ENCODE data around the gene LCAT.
A peak's percentile ranks its signal among the peaks of the same experiment; 100 is the strongest.
"Not testable (repeated sequence)": the region's sequence is repeated elsewhere in the genome, so short reads cannot be mapped to it uniquely, and the experiment has no call there.

The LCAT gene

DNA sequence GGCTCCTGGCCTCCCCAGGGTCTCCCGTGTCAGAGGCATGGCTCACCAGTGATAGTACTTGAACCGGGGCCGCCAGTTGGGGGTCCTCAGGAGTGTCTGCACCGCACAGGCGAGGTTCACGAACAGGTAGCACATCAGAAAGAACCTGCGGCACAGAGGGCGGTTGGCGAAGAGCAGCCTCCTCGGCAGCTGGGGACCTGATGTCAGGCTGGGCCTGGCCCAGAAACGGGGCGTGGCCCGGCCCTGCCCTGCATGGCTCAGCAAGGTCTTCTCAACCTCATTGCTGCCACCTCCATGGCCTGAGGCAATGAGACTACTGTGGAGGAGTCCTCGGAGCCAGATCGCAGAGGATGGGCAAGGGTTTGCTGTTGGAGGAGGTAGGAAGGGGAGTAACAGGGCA is 4.1 kb upstream of the LCAT start:
- DNase-seq (ENCODE audit: low read depth in 1 of 2, low spot score in 1 of 2): no peak

DNA sequence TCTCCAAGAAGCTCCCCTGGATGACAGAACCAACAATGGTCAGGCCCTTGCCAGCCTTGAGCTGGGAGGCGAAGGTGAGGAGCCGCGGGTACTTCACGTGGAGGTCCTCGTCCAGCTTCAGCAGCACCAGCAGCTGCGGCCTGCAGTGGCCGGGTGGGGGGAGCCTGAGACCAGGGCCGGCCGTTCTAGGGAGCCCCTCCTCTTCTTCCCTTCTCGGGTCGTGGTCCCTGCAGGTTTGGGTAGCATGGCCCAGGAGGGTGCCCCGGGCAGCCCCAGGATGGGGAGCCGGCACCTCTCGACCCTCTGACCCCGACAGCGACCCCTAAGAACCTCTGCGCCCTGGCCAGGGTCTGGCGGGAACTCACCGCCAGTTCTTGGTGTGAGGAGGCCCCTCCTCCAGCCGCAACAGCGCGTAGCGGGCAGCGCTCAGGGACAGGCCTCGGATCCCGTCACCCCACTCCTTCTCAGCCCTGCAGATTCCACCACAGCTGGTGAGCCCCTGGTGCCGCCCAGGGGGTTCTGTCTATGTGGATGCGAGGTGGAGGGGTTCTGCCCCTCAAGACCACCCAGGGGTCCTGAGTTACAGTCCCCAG is 3.1 kb upstream of the LCAT start:
- DNase-seq (ENCODE audit: low read depth in 1 of 2, low spot score in 1 of 2): no peak

DNA sequence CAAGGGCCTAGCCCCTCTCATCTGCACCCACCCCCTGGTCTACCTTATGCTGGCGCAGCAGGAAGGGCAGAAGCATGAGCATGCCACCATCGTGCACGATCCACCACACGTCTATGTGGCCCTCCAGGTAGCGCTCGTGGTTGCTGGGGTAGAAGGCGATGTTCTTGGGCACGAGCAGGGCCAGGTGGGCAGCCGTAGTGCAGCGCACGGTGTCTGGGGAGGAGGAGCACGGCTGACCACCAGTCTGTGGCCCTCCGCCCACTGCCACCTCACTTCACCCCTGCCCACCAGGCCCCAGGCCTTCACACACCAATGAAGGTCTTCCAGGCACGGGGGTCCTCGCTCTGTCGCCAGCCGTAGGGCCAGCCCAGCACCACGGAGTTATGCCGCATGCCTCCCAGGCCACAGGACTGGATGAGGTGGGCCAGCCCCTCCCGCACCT is 2.2 kb upstream of the LCAT start:
- no peak for DNase-seq (ENCODE audit: low read depth in 1 of 2, low spot score in 1 of 2)

DNA sequence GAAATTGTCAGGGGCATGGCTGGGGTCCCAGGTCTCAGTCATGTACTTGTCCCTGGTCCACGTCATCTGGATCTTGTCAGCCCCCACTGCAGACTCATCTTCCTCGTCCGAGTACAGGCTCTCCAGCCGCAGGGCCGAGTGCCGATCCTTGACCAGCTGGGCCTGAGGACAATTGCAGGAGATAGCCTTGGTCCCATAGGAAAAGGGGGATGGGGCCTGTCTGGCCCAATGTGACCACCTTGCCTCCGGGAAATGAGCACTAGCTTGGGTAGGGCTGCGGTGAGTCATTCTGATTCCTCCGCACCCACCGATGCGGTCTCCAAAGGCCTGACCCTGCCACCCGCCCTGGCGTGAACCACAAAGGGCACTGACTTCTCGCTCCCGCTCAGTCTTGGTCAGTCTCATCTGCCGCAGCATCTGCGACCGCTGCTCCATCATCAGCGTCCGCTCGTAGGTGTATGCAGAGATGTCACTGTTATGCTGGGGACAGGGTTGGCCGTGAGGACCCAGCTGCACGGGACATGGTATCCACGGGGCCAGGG is 1.5 kb upstream of the LCAT start:
- DNase-seq (ENCODE audit: low read depth in 1 of 2, low spot score in 1 of 2): no peak

DNA sequence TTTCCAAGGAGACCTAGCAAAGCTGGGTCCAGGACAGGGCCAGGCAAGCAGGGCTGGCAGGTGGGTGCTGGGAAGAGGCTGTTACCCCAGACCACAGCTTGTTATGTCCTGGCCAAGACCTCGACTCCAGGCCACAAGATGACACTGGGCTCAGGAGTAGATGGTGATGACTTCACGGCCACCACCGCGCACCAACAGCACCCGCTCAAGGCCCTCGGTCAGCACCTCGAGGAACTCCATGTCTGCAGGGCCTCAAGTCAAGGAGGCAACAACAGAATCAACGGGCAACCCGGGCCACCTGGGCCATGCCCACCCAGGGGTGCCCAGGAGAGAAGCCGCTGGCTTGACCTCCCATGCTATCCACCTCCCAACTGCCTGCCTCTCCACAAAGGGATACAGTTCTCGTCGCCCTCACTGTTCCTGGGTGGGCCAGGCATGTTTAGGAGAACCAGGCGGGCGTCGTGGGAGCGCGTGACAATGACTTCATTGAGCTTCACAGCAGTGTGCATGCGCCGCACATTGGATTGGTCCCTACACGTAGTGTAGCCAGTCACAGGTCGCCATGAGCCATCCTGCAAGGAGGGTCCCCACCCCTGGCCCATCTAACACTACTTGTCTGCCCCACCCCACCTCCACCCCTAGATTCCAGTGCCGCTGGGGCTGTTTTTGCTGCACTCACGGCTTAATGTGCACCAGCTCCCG is 921 bp upstream of the LCAT start:
- no peak for DNase-seq (ENCODE audit: low read depth in 1 of 2, low spot score in 1 of 2)

DNA sequence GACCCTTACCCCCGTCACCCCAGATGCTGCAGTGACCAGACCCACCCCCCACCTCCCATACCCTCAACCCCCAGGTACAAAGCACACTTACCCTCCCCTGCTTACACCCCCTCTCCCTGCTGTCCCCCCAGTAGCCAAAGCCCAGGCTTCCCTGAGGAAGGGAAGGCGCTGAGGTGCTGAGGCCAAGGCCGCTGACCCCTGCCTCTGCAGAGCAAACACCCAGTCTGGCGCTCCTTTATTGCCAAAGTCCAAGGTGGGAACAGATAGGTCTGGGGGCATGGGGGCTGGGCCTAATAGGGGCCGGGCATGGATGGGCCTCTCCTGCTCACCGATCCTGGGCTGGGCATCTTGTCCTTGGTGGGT is 683 bp downstream of the LCAT start:
- no peak for DNase-seq (ENCODE audit: low read depth in 1 of 2, low spot score in 1 of 2)

DNA sequence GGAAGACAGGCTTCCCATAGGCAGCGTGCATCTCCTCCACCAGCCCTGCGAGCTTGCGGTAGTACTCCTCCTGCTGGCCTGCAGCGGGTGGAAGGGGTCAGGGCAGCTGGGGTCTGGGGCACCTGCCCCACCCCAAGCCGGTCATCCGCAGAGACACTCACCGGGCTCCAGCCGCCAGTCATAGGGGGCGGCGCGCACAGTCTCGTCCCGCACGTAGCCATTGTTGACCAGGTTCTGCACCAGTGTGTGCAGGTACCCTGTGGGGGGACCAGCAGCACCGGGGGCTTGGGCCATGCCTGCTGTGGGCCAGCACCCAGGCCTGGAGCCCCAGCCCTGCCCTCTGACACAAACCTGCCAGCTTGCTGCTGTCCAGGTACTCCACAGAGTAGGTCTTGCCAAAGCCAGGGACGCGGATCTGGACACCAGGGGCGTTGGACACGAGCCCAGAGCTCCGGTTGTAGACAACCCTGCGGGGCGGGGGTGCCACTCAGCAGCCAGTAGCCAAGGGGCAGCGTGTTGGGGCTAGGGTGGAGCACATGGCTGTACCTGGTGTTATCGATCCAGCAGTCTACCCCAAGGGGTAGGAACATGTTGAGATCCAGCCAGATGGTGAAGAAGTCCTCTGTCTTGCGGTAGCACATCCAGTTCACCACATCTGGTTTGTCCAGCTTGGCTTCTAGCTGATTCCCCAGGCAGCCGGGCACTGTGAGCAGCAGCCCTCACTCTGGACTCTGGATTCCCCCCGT is 1.2 kb downstream of the LCAT start:
- no peak for DNase-seq (ENCODE audit: low read depth in 1 of 2, low spot score in 1 of 2)

DNA sequence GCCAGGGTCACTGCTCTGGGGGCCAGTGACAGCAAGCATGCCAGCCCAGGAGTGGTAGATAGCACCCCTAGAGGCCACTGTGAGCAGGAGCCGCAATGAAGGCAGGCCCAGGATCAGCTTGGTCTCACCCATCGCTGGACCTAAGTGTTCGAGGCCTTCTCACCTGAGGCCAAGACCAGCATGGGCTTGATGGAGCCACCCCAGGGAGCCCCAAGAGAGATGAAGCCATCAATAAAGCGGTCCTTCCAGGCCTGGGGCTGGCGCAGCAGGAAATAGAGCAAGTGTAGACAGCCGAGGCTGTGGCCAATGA is 1.8 kb downstream of the LCAT start:
- no peak for DNase-seq (ENCODE audit: low read depth in 1 of 2, low spot score in 1 of 2)

DNA sequence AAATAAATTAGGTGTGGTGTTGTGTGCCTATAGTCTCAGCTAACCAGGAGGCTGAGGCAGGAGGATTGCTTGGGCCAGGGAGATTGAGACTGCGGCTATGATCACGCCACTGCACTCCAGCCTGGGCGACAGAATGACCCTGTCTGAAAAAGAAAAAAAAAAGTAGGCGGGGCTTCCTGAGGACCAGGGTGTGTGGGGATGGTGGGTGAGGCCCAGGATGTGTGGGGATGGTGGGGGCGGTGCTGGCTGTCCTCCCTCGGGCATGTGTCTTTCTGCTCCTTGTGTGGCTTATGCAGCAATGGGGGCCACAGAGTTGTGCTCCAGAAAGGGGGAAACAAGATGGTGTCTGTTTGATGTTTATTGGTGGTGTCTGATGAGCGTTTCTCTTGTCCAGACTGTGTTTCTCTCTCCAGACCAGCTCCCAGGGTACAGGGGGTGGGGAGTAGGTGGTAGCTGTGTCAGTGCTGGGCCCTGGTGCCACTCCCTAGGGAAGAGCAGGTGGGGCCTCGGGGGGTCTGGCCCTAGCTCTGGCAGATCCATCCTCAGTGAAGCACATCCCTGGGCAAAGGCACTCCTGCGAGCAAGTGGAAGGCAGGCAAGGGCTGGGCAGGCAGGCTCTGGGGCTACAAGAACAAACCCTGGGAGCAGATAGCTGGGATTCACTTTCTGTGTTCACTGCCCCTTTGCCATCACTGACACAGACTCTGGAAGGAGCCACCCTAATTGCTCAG is 2.3 kb downstream of the LCAT start:
- no peak for DNase-seq (ENCODE audit: low read depth in 1 of 2, low spot score in 1 of 2)

DNA sequence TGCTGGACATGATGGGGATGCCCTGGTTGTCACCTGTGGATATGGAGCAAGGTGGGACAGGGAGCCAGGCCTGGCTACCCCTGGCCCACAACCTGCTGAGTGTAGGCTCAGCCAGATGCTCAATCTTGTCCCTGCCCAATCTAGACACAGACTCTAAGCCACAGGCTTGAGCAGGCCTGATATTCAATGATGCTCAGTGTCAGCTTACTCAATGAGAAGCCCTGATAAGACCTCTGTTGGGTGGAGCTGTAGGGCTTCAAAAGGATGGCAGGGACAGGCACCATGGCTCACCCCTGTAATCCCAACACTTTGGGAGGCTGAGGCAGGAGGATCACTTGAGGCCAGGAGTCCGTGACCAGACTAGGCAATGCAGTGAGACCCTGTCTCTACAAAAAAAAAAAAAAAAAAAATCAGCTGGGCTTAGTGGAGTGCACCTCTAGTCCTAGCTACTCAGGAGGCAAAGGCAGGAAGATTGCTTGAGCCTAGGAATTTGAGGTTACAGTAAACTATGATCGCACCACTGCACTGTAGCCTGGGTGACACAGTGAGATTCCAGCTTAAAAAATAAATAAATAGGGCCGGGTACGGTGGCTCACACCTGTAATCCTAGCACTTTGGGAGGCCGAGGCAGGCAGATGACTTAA is 3.4 kb downstream of the LCAT start:
- no peak for DNase-seq (ENCODE audit: low read depth in 1 of 2, low spot score in 1 of 2)

DNA sequence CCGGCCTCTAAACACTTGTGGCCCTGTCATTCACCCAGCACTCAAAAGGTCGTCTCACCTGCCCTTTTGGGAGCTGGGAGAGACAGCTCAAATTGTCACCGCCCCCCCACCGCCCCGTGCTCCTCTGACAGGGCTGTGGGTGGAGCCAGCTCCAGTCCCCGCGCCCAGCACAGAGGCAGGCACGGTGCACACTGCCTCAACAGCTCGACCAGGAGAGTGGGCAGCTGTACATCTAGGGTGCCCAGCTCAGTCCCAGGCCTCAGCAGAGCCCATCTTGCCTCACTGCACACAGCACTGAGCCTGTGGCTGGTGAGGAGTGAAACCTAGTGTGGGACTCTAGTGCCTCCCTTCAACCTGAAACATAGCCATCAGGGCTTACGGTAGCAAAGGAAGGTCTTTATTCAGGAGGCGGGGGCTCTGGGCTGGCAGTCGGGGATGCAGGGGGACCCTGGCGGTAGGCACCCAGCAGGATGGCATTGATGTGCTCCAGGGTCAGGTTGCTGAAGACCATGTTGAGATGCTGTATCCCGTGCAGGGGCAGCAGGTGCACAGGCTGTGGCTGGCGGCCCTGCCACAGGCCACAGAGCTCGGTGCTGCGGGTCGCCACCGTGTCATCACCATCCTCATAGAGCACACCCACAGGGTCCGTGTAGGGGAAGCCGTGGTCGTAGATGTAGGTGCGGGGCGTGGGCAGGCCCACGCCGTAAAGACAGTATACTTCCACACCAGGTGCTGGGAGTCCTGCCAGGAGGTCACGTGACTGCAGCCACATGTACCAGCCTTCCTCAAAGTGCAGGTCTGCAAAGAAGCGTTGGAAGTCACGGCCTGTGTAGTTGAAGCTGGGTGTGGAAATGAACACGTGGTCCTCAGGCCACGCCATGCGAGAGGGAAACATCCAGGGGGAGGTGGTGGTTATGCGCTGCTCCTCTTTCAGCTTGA is 4.1 kb downstream of the LCAT start:
- peak in 1 of 2 donors; percentile 40 for DNase-seq (ENCODE audit: low read depth in 1 of 2, low spot score in 1 of 2)

DNA sequence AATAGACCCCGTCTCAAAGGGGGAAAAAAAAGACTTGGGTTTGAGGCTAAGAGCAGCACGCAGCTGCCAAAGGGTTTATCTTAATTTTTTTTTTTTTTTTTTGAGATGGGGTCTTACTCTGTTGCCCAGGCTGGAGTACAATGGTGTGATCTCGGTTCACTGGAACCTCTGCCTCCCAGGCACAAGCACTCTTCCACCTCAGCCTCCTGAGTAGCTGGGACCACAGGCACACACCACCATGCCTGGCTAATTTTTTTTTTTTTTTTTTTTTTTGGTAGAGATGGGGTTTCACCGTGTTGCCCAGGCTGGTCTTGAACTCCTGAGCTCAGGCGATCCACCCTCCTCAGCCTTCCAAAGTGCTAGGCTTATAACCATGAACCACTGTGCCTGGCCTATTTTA is 6.2 kb downstream of the LCAT start:
- DNase-seq (ENCODE audit: low read depth in 1 of 2, low spot score in 1 of 2): not testable (repeated sequence)

DNA sequence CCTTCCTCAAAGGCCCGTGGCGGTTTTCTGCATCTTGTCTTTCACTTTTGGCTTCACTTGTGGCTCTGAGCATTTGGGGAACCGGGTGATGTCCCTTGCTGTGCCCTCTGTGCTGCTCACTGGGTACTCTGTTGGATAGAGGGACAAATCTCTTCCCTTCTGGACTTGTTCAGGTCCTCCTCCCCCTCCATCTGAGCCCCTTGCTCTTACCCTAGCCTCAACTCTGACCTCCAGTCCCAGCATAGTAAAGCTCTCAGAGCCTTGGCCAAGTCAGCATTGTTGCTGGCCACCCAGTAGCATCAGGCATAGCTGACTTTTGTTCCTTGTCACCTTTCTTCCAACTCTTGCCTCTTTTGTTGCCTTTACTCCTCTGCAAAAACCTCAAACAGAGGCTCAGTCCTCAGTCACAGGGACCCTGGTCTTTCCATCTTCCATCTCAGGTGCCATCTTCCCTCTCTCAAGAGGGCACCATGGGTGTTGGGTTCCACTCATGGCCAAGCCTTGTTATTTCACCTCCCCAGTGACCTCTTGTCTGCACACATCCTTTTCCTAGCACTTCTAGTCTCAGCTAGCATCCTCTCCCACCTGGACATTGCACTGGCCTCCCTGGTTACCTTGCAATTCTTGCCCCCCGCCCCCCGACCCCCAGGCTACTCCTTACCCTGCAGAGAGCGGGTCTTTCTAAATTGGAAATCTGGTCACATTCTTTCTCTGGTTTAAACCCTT is 6.9 kb downstream of the LCAT start:
- DNase-seq (ENCODE audit: low read depth in 1 of 2, low spot score in 1 of 2): peak in 1 of 2 donors; percentile 78

DNA sequence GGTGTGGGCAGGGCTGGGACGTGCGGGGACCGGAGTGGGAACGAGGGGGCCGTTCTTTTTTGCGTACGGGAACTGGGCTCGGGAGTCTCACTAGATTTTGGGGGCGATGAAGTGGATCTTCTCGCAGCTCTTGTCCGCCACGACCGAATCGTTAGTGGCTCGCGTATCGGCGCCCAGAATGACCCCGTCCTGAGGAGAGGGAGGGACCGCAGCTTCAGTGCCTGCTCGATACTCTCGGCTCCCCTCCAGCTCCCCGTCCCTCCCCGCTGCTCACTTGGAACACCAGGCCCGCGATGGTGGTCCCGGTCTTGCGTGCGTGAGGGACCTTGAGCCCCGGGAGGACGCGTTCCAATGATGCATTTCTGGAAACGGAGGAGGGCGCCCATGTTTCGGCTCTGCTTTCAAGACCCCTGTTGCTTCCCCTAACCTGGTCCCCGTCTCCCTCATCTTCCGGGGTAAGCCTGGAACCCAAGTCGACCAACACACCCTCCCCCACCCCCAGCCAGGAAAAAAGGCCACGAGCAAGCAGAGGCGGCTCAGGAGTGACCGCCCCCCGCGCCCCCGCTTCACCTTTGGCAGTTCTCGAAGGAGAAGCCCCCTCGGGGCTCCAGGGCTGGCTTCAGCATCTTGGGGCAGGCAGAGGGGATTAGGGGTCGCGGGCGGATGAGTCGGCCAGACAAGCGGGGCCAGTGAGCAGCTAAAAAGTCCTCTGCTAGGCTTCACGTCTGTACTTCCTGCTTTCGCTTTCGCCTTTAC is 7.6 kb downstream of the LCAT start, which contains the start of gene PSMB10:
Gene PSMB10, minus strand, starts transcription at position 727 of the 756 bp plus-strand sequence. Its CDS starts 101 bp downstream, at position 626.
- peak; percentile 49 to 53 for DNase-seq (ENCODE audit: low read depth in 1 of 2, low spot score in 1 of 2)

DNA sequence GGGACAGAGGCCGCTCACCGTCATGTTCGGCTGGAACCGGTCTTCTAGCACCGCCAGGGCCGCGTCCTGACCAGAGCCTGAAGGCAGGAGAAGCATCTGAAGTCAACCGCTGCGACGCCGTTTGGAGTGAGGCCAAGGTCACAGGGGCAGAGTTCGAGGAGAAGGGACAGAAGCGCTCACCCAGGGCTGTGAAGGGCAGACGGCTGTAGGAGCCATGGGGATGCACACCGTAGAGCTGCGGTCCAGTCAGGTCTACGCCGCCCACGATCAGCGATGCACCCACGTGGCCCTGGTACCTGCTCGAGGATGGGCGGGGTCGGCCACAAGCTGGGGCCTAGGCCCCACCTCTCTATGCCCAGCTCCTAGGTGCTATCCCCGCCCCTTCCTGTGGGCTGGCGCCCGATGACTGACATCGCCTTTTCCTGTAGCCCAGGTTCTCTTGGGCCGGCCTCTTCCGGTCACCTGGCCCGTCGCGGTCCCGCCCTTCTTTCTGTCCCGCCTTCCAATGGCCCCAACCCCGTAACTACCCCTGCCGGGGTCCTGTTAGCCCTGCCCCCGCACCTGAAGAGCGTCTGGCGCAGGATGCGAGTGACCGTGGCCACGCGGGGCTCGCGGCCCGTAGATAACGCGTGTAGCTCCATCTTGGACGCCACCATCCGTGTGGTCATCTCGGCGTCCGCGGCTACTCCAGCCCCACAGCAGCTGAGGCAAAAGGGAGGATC is 8.4 kb downstream of the LCAT start:
- DNase-seq (ENCODE audit: low read depth in 1 of 2, low spot score in 1 of 2): peak; percentile 76 to 92

DNA sequence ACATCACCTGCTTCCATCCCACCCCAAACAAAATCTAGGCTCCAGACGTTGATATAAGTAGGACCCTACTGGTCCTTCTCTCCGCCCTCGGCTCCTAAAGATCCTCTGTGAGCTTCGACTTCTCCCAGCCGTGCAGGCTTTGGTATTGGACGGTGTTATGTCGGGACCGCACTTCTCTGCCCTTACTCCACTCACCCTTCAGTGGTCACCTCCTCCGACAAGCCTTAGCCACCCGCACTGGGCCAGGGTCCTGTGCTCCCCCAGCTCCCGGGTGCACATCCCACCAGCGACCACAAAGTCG is 8.9 kb downstream of the LCAT start:
- DNase-seq (ENCODE audit: low read depth in 1 of 2, low spot score in 1 of 2): no peak

DNA sequence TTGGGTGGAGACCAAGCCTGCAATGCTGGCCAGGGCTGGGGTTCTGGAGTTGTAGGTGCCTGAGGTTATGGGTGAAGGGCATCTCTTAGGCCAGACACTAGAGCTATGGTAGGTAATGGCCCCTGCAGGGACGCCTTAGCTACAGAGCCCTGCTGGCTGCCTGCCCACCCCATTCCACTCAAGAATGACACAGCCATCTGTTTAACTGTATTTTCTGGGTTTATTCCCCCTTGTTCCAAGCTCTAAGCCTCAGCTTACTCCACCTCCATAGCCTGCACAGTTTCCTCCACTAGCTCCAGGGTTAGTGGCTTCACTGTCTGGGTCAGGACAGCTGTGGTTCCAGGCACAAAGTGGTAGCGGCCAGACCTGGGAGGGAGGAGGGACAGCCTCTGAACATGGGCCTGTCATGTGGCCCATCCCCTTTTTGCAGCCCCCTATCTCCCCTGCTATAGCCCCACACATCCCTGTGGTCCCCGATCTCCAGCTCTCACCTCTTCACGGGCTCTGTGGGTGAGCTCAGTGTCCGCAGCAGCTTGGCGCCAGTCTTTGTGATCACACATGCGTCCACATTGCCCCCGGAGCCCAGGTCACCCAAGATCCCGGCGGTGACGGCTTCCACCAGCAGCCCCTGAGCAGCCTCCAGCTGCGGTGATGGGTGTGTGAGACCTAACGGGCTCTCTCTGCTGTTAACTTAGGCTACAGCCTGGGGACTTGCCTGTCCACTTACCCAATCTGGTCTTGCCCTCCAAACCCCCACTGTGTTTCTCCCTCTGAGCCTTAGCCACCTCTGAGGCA is 9.4 kb downstream of the LCAT start:
- DNase-seq (ENCODE audit: low read depth in 1 of 2, low spot score in 1 of 2): no peak
